Measurements from ENCODE around the gene B9D2. TPM values are rescaled to one million over a fixed set of nuclear protein-coding genes. Genes with fewer than 3 reads are reported as not detected.
"Not testable (repeated sequence)": the region's sequence is repeated elsewhere in the genome, so short reads cannot be mapped to it uniquely, and the experiment has no call there.

The B9D2 gene
- total RNA-seq, 2 donors from 2014 or later: 0.52 to 5.3 TPM

- no peak overlapping the region for H3K4me3 ChIP-seq
- WGBS, 2 donors: 78 to 88% methylated on average over 12 to 22 of the region's 23 CpGs
- H3K27me3 ChIP-seq: no peaks in the 10 kb centered on the region
- H3K36me3 ChIP-seq (replicated peaks in 1 of 2; ENCODE audit: insufficient read depth in 1 of 2, low read depth in 2 of 2): peaks cover 2 to 4% of the 10 kb centered on the region in 2 donors
- peaks cover 42% of the 10 kb centered on the region for H3K4me1 ChIP-seq
- TF ChIP-seq, protein P1, sequence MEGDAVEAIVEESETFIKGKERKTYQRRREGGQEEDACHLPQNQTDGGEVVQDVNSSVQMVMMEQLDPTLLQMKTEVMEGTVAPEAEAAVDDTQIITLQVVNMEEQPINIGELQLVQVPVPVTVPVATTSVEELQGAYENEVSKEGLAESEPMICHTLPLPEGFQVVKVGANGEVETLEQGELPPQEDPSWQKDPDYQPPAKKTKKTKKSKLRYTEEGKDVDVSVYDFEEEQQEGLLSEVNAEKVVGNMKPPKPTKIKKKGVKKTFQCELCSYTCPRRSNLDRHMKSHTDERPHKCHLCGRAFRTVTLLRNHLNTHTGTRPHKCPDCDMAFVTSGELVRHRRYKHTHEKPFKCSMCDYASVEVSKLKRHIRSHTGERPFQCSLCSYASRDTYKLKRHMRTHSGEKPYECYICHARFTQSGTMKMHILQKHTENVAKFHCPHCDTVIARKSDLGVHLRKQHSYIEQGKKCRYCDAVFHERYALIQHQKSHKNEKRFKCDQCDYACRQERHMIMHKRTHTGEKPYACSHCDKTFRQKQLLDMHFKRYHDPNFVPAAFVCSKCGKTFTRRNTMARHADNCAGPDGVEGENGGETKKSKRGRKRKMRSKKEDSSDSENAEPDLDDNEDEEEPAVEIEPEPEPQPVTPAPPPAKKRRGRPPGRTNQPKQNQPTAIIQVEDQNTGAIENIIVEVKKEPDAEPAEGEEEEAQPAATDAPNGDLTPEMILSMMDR (IDR thresholded peaks at IDR 0.05): no peak
- DNase-seq (no peak), ATAC-seq (no peak)
- no peaks in the 10 kb centered on the region for H3K9me3 ChIP-seq
- intact Hi-C loops (cut with DNase I): no loop called here
- H3K27ac ChIP-seq: peak overlapping the region; percentile 60 to 85 (median 78)
Measured at GRCh38 chr19:41410336-41411054, 46.5 kb upstream of the B9D2 start.

DNA sequence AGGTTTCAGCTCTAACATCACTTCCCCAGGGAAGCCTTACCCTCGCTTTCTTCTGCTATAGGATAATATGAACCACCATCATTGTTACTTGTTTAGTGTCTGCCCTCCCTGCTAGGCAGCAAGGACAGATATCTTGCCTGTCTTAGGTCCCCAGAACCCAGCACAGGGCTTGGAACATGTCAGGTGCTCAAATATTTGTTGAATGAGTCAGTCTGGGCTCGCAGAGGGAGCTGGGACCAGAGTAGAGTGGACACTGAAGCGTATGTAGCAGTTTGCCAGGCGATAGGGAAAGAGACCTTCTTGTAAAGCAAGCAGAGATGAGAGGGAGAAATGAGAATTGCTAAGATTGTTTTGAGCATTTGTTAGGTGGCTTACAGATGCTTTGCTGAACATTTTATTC, 45.3 kb upstream of the B9D2 start:
- H3K4me1 ChIP-seq: peaks cover 47% of the 10 kb centered on the region
- no peak overlapping the region for H3K4me3 ChIP-seq
- intact Hi-C loops (cut with DNase I): no loop called here
- no peaks in the 10 kb centered on the region for H3K36me3 ChIP-seq (replicated peaks in 1 of 2; ENCODE audit: insufficient read depth in 1 of 2, low read depth in 2 of 2)
- H3K27ac ChIP-seq: peak overlapping the region; percentile 68 to 85 (median 78)
- no peaks in the 10 kb centered on the region for H3K9me3 ChIP-seq
- WGBS, 2 donors: 14 to 15% methylated on average over 4 of the region's 4 CpGs
- no peaks in the 10 kb centered on the region for H3K27me3 ChIP-seq
- ATAC-seq: peak; percentile 97
- peak; percentile 78 to 90 (median 88) for DNase-seq
- TF ChIP-seq, protein P1 (IDR thresholded peaks at IDR 0.05): no peak
- TF ChIP-seq POLR2A (IDR thresholded peaks at IDR 0.05): peak in 2 of 3 donors; percentile 37 to 51

- ATAC-seq; DNase-seq; H3K4me3 ChIP-seq; intact Hi-C loops (cut with DNase I); H3K9me3 ChIP-seq; H3K27me3 ChIP-seq; H3K36me3 ChIP-seq (replicated peaks in 1 of 2; ENCODE audit: insufficient read depth in 1 of 2, low read depth in 2 of 2): not testable (repeated sequence)
- Histone ChIP-seq H3K4me1 (peaks cover 47% of the 10 kb centered on the region), H3K27ac (peak overlapping the region; percentile 68 to 85 (median 78))
- 74 to 77% methylated on average over 5 of the region's 5 CpGs for WGBS, 2 donors
Measured at GRCh38 chr19:41408846-41409245, 44.9 kb upstream of the B9D2 start.

DNA sequence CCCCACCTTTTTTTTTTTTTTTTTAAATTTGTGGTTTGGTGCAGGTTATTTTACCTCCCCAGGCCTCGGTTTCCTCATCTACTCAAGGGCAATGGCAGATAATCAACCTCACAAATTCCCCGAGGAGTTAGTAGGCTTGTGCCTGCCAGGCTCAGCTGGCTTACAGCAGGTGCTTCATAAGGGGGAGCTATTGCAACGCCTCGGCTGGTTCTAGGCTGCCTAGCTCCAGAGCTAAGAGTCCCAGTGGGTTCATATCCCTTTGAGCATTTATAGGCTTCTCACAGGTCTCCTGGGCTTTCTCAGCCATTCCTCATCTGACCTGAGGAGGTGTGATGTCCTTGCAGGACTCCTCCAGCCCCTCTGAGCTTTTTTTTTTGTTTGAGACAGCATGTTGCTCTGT, 44.3 kb upstream of the B9D2 start:
- Histone ChIP-seq H3K4me3 (no peak overlapping the region), H3K9me3 (no peaks in the 10 kb centered on the region), H3K27me3 (no peaks in the 10 kb centered on the region), H3K36me3 (replicated peaks in 1 of 2; ENCODE audit: insufficient read depth in 1 of 2, low read depth in 2 of 2) (no peaks in the 10 kb centered on the region), H3K4me1 (peaks cover 51% of the 10 kb centered on the region), H3K27ac (peak overlapping the region; percentile 68 to 85 (median 78))
- 72 to 78% methylated on average over 4 of the region's 4 CpGs for WGBS, 2 donors
- DNase-seq: no peak
- intact Hi-C loops (cut with DNase I): no loop called here
- ATAC-seq: no peak
- TF ChIP-seq, protein P1 (IDR thresholded peaks at IDR 0.05): no peak
- no peak for TF ChIP-seq POLR2A (IDR thresholded peaks at IDR 0.05)

GRCh38 chr19:41407271-41407670, 43.3 kb upstream of the B9D2 start:
- Histone ChIP-seq H3K27me3 (no peaks in the 10 kb centered on the region), H3K9me3 (no peaks in the 10 kb centered on the region), H3K36me3 (replicated peaks in 1 of 2; ENCODE audit: insufficient read depth in 1 of 2, low read depth in 2 of 2) (no peaks in the 10 kb centered on the region), H3K27ac (peak overlapping the region in 2 of 4 donors; percentile 24 to 40), H3K4me3 (no peak overlapping the region), H3K4me1 (peaks cover 54% of the 10 kb centered on the region)
- intact Hi-C loops (cut with DNase I): no loop called here
- WGBS, 2 donors: 70 to 74% methylated on average over 4 of the region's 4 CpGs
- TF ChIP-seq, protein P1 (IDR thresholded peaks at IDR 0.05): no peak
- TF ChIP-seq POLR2A (IDR thresholded peaks at IDR 0.05): no peak
- peak in 1 of 4 donors; percentile 46 for DNase-seq
- ATAC-seq: no peak
